Mesodermal cell (in vitro differentiated cells): ENCODE measurements around the gene EPS8L2.
"Not testable (repeated sequence)": the region's sequence is repeated elsewhere in the genome, so short reads cannot be mapped to it uniquely, and the experiment has no call there.

Source experiments
- H3K27ac ChIP-seq: 2 replicates; pipeline ENCODE4 v1.7.0; 2013; ENCODE audit warnings: mild to moderate bottlenecking, low read depth, low read length, moderate library complexity; ENCODE audit not compliant: severe bottlenecking
- H3K36me3 ChIP-seq: 2 replicates; pipeline ENCODE4 v1.7.1; 2013; ENCODE audit warnings: mild to moderate bottlenecking, low read length, moderate library complexity; ENCODE audit not compliant: control insufficient read depth, insufficient read depth
- H3K4me1 ChIP-seq: one replicate; pipeline ENCODE4 v1.7.1; 2013; ENCODE audit warnings: mild to moderate bottlenecking, low read length; ENCODE audit not compliant: insufficient read depth, control insufficient read depth, poor library complexity, severe bottlenecking
- H3K4me3 ChIP-seq: 2 replicates; pipeline ENCODE4 v1.7.0; 2013; ENCODE audit warnings: low read length, control low read depth, mild to moderate bottlenecking; ENCODE audit not compliant: insufficient read depth, poor library complexity, severe bottlenecking; ENCODE audit errors: extremely low read depth
- H3K9me3 ChIP-seq: 2 replicates; pipeline ENCODE4 v1.7.1; 2013; ENCODE audit warnings: mild to moderate bottlenecking, low read length, moderate library complexity; ENCODE audit not compliant: control insufficient read depth
- WGBS, 2 experiments: methylation state at CpG; one replicate each; pipeline ENCODE4 v1.1.5; 2013; ENCODE audit warnings: missing lambda C conversion rate in 2 of 2; ENCODE audit not compliant: insufficient coverage in 2 of 2; 5-methylcytosine and 5-hydroxymethylcytosine counted together

Gene EPS8L2

GRCh38 chr11:690244-690643 is 15.8 kb upstream of the EPS8L2 start:
- not testable (repeated sequence) for H3K4me3 ChIP-seq, H3K27ac ChIP-seq, H3K9me3 ChIP-seq
- Histone ChIP-seq H3K36me3 (peaks cover 56% of the 10 kb centered on the region), H3K4me1 (peaks cover 27% of the 10 kb centered on the region)
- WGBS, 2 experiments: 92 to 100% methylated on average over 3 of the region's 3 CpGs

GRCh38 chr11:690738-691633 is 15.0 kb upstream of the EPS8L2 start:
- 93% methylated on average over 24 to 26 of the region's 27 CpGs for WGBS, 2 experiments
- H3K36me3 ChIP-seq: peaks cover 49% of the 10 kb centered on the region

GRCh38 chr11:691710-692590 is 14.1 kb upstream of the EPS8L2 start:
- peaks cover 31% of the 10 kb centered on the region for H3K4me1 ChIP-seq
- H3K36me3 ChIP-seq: peaks cover 39% of the 10 kb centered on the region
- no peak overlapping the region for H3K27ac ChIP-seq
- no peaks in the 10 kb centered on the region for H3K9me3 ChIP-seq
- WGBS, 2 experiments: 91 to 95% methylated on average over 15 of the region's 18 CpGs
- H3K4me3 ChIP-seq: no peak overlapping the region

More at GRCh38 chr11:690738-691633, 15.0 kb upstream of the EPS8L2 start:
- Histone ChIP-seq H3K27ac (no peak overlapping the region), H3K4me3 (no peak overlapping the region), H3K9me3 (no peaks in the 10 kb centered on the region), H3K4me1 (peaks cover 27% of the 10 kb centered on the region)

DNA sequence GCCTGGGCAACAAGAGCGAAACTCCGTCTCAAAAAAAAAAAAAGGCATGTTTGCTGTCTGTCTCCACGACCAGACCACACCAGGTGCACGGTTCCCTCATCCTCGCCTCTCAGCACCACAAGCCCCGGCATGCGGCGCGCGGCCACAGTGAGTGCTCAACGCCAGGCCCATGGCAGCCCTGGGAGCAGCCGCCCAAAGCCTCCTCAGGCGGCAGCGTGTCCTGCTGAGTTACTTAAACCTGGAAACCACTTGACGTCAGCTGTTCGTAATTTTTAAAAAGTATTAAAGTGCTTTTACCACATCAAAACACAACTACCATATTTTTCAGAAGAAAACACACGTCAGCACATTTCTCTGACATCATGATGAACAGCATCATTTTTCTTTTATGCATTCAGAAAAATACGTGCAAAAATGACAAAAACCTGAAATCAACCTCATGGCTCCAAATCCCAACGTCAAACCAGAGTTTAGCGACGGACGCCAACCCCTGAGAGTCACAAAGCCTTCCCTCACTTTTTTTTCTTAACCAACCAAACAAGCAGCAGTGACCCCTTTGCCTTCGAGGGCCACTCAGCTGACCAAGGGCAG is 13.1 kb upstream of the EPS8L2 start:
- H3K27ac ChIP-seq: peak overlapping the region; percentile 16
- no peak overlapping the region for H3K4me3 ChIP-seq
- no peaks in the 10 kb centered on the region for H3K9me3 ChIP-seq
- 90 to 95% methylated on average over 20 to 23 of the region's 23 CpGs for WGBS, 2 experiments
- H3K4me1 ChIP-seq: peaks cover 38% of the 10 kb centered on the region
- peaks cover 30% of the 10 kb centered on the region for H3K36me3 ChIP-seq

- H3K27ac ChIP-seq: peak overlapping the region; percentile 16
- peaks cover 43% of the 10 kb centered on the region for H3K4me1 ChIP-seq
- peak overlapping the region; percentile 98 for H3K4me3 ChIP-seq
Observed at GRCh38 chr11:693415-693831, 12.6 kb upstream of the EPS8L2 start.

DNA sequence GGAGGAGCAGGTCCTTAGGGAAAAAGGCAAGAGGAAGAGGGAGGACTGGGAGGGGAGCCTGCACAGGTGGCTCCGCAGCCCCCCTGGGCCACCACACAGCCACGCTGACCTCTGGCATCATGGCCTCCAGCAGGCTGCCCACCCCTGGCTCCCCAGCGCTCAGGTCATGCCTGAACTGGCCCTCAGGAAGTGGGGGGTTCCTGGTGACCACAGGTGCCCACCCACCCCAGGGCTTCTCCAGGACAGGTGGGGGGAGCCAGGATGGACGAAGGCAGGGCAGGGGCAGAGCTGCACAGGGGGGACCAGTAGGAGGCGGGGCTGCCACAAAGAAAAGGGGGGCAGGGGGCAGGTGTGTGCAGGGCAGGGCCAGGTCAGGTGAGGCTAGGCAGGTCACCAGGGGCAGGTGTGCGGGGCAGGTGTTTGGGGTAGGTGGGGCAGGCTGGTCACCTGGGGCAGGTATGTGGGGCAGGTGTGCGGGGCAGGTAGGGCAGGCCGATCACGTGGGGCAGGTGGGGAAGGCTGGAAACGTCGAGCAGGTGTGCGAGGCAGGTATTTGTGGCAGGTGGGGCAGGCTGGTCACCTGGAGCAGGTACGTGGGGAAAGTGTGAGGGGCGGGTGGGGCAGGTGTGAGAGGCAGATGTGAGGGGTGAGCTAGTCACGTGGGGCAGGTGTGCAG is 12.0 kb upstream of the EPS8L2 start:
- H3K4me3 ChIP-seq: peak overlapping the region; percentile 98
- no peak overlapping the region for H3K27ac ChIP-seq
- WGBS, 2 experiments: 84 to 100% methylated on average over 3 to 9 of the region's 15 CpGs
- H3K9me3 ChIP-seq: no peaks in the 10 kb centered on the region
- peaks cover 24% of the 10 kb centered on the region for H3K36me3 ChIP-seq
- peaks cover 49% of the 10 kb centered on the region for H3K4me1 ChIP-seq

More at GRCh38 chr11:693415-693831, 12.6 kb upstream of the EPS8L2 start:
- H3K9me3 ChIP-seq: no peaks in the 10 kb centered on the region
- peaks cover 25% of the 10 kb centered on the region for H3K36me3 ChIP-seq
- WGBS, 2 experiments: 71 to 73% methylated on average over 7 to 12 of the region's 13 CpGs

GRCh38 chr11:694563-695287 is 11.3 kb upstream of the EPS8L2 start, which contains the start of gene DEAF1:
Gene DEAF1 (minus strand): TSS chr11:695222. CDS start chr11:695047, 175 bp downstream.
- Histone ChIP-seq H3K9me3 (no peaks in the 10 kb centered on the region), H3K36me3 (peaks cover 20% of the 10 kb centered on the region), H3K27ac (peak within 1 kb of the TSS; percentile 99), H3K4me1 (peaks cover 49% of the 10 kb centered on the region), H3K4me3 (peak within 1 kb of the TSS; percentile 98)
- WGBS, 2 experiments: 4 to 5% methylated on average over 79 to 95 of the region's 103 CpGs

GRCh38 chr11:695288-695537 is 10.8 kb upstream of the EPS8L2 start:
- peaks cover 19% of the 10 kb centered on the region for H3K36me3 ChIP-seq
- peak overlapping the region; percentile 99 for H3K27ac ChIP-seq
- H3K4me3 ChIP-seq: peak overlapping the region; percentile 98
- 0% methylated on average over 22 to 25 of the region's 25 CpGs for WGBS, 2 experiments
- no peaks in the 10 kb centered on the region for H3K9me3 ChIP-seq
- peaks cover 49% of the 10 kb centered on the region for H3K4me1 ChIP-seq

DNA sequence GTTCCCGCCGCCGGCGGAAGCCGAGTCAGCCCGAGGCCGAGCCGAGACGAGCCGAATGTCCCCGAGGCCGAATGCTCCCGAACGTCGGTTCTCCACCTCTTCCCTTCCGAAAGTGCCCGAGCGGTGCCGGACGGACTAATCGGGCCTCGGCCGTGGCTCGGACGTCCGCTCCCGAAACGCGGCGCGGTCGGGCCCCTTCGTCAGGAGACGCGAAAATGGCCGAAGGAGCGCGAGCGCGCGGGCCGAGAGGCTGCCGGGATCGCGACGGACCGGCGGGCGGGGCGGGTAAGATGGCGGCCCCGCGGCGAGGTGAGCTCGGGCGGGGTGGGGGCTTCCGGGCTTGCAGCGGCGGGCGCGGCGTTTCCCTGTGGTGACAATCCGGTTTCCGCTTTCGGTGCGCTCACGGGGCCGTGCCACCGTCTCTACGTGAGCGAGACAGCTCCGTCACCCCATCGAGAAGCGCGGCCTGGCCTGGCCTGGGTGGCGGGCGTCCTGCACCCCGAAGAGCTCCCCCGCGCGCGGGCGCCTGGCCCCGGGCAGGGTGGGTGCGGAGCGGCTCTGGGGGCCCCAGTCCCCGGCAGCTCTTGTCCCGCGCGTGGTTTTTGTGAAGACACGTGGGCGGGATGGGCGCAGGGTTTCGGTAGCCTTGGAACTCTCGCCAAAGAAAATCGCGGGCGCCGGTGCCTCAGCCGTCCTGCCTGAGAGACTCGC is 10.3 kb upstream of the EPS8L2 start, which contains the start of gene TMEM80:
Gene TMEM80 (plus strand): TSS at position 279 of the 711 bp plus-strand sequence. CDS start 12 bp downstream, at position 291.
- Histone ChIP-seq H3K4me3 (peak within 1 kb of the TSS; percentile 98), H3K9me3 (no peaks in the 10 kb centered on the region), H3K27ac (peak within 1 kb of the TSS; percentile 99), H3K36me3 (peaks cover 19% of the 10 kb centered on the region), H3K4me1 (peaks cover 49% of the 10 kb centered on the region)
- WGBS, 2 experiments: 0 to 1% methylated on average over 77 to 87 of the region's 101 CpGs
